ENCODE measurements around the gene HDAC4. TPM values are rescaled to one million over a fixed set of nuclear protein-coding genes. Genes with fewer than 3 reads are reported as not detected.

HDAC4 gene
- total and polyA plus RNA-seq, 2 donors (not counting 1 experiment from before 2014, with no cell fraction given): 13.5 to 46.0 TPM

- no peaks in the 10 kb centered on the region for H3K4me1 Mint-ChIP-seq
- Histone ChIP-seq H2AFZ (ENCODE audit: insufficient read depth, low read depth, low read length, poor library complexity, severe bottlenecking) (no peak overlapping the region), H3K4me1 (ENCODE audit: control insufficient read depth in 2 of 2, insufficient read depth in 2 of 2, low read length in 2 of 2) (no peaks in the 10 kb centered on the region), H3K27me3 (replicated peaks in 1 of 4; ENCODE audit: control extremely low read depth in 1 of 4, control insufficient read depth in 3 of 4, insufficient read depth in 4 of 4, low read length in 3 of 4) (no peaks in the 10 kb centered on the region), H3K36me3 (replicated peaks in 1 of 2; ENCODE audit: control extremely low read depth in 1 of 2, control insufficient read depth in 1 of 2, extremely low read depth in 1 of 2, insufficient read depth in 2 of 2, low read length in 1 of 2) (peaks cover 1 to 31% of the 10 kb centered on the region in 2 experiments), H3K4me3 (ENCODE audit: control extremely low read depth in 1 of 5, extremely low read depth in 1 of 5, insufficient read depth in 1 of 5, low read depth in 2 of 5, low read length in 4 of 5) (no peak overlapping the region), H3K4me2 (replicated peaks; ENCODE audit: low read depth, low read length, poor library complexity, severe bottlenecking) (no peak overlapping the region), H3K79me2 (ENCODE audit: control insufficient read depth, insufficient read depth, low read length) (no peaks in the 10 kb centered on the region), H3K9ac (ENCODE audit: low read length) (no peak overlapping the region), H3K9me3 (ENCODE audit: control extremely low read depth in 1 of 3, control insufficient read depth in 2 of 3, insufficient read depth in 1 of 3, low read length in 2 of 3) (no peaks in the 10 kb centered on the region), H3K27ac (ENCODE audit: low read length in 2 of 2) (no peak overlapping the region), H4K20me1 (ENCODE audit: control insufficient read depth, insufficient read depth, low read length, poor library complexity, severe bottlenecking) (no peaks in the 10 kb centered on the region)
- TF ChIP-seq, protein P1, sequence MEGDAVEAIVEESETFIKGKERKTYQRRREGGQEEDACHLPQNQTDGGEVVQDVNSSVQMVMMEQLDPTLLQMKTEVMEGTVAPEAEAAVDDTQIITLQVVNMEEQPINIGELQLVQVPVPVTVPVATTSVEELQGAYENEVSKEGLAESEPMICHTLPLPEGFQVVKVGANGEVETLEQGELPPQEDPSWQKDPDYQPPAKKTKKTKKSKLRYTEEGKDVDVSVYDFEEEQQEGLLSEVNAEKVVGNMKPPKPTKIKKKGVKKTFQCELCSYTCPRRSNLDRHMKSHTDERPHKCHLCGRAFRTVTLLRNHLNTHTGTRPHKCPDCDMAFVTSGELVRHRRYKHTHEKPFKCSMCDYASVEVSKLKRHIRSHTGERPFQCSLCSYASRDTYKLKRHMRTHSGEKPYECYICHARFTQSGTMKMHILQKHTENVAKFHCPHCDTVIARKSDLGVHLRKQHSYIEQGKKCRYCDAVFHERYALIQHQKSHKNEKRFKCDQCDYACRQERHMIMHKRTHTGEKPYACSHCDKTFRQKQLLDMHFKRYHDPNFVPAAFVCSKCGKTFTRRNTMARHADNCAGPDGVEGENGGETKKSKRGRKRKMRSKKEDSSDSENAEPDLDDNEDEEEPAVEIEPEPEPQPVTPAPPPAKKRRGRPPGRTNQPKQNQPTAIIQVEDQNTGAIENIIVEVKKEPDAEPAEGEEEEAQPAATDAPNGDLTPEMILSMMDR (IDR thresholded peaks at IDR 0.05): no peak
- TF ChIP-seq EZH2 (IDR thresholded peaks at IDR 0.05; ENCODE audit: borderline replicate concordance, insufficient read depth, low read depth, low read length, poor library complexity, severe bottlenecking): no peak
- DNase-seq (no peak), ATAC-seq (ENCODE audit: low read depth) (no peak)
- ChIA-PET POLR2A (no interaction called here), CTCF (no interaction called here)
- H3K9me3 Mint-ChIP-seq (ENCODE audit: insufficient read depth): no peaks in the 10 kb centered on the region
- intact Hi-C loops (cut with micrococcal nuclease): no loop called here
- no peak overlapping the region for H3K27ac Mint-ChIP-seq
- H3K27me3 Mint-ChIP-seq: no peaks in the 10 kb centered on the region
- 97% methylated on average over 14 of the region's 28 CpGs for WGBS (ENCODE audit: insufficient coverage)
- no peak overlapping the region for H3K4me3 Mint-ChIP-seq
Measured at GRCh38 chr2:239133945-239134570, 266.8 kb downstream of the HDAC4 start.

DNA sequence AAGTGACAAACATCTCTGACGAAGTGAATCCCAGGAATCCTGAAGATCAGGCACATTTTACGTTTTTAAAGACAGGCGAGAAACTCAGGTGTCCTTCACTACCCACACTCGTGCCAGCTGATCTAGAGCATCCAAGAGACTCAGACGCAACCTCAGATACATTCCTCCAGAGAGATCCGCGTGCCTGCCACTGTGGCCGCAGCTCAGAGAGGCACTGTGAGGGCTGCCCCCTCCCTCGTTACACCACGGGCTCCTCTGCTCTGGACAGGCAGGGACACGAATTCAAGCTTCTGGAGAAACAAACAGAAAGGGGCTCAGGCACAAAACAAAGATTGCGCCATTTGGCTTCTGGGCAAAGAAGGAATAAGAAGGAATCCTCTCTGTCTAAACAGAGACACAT is 268.0 kb downstream of the HDAC4 start:
- H3K4me2 ChIP-seq (replicated peaks; ENCODE audit: low read depth, low read length, poor library complexity, severe bottlenecking): no peak overlapping the region
- 90% methylated on average over 11 of the region's 12 CpGs for WGBS (ENCODE audit: insufficient coverage)
- Mint-ChIP-seq H3K4me1 (no peaks in the 10 kb centered on the region), H3K9me3 (ENCODE audit: insufficient read depth) (no peaks in the 10 kb centered on the region), H3K27me3 (no peaks in the 10 kb centered on the region), H3K4me3 (no peak overlapping the region), H3K27ac (no peak overlapping the region)
- no peak overlapping the region for H3K9ac ChIP-seq (ENCODE audit: low read length)
- H3K9me3 ChIP-seq (ENCODE audit: control extremely low read depth in 1 of 3, control insufficient read depth in 2 of 3, insufficient read depth in 1 of 3, low read length in 2 of 3): no peaks in the 10 kb centered on the region
- ATAC-seq (ENCODE audit: low read depth) (no peak), DNase-seq (no peak)
- no peak overlapping the region for H3K4me3 ChIP-seq (ENCODE audit: control extremely low read depth in 1 of 5, extremely low read depth in 1 of 5, insufficient read depth in 1 of 5, low read depth in 2 of 5, low read length in 4 of 5)
- H3K36me3 ChIP-seq (replicated peaks in 1 of 2; ENCODE audit: control extremely low read depth in 1 of 2, control insufficient read depth in 1 of 2, extremely low read depth in 1 of 2, insufficient read depth in 2 of 2, low read length in 1 of 2): peaks cover 1 to 32% of the 10 kb centered on the region in 2 experiments
- no peak overlapping the region for H2AFZ ChIP-seq (ENCODE audit: insufficient read depth, low read depth, low read length, poor library complexity, severe bottlenecking)
- H4K20me1 ChIP-seq (ENCODE audit: control insufficient read depth, insufficient read depth, low read length, poor library complexity, severe bottlenecking): no peaks in the 10 kb centered on the region
- intact Hi-C loops (cut with micrococcal nuclease): no loop called here
- no peak for TF ChIP-seq EZH2 (IDR thresholded peaks at IDR 0.05; ENCODE audit: borderline replicate concordance, insufficient read depth, low read depth, low read length, poor library complexity, severe bottlenecking)
- TF ChIP-seq, protein P1 (IDR thresholded peaks at IDR 0.05): no peak
- POLR2A ChIA-PET: no interaction called here
- CTCF ChIA-PET: no interaction called here
- no peak overlapping the region for H3K27ac ChIP-seq (ENCODE audit: low read length in 2 of 2)
- H3K4me1 ChIP-seq (ENCODE audit: control insufficient read depth in 2 of 2, insufficient read depth in 2 of 2, low read length in 2 of 2): no peaks in the 10 kb centered on the region
- no peaks in the 10 kb centered on the region for H3K27me3 ChIP-seq (replicated peaks in 1 of 4; ENCODE audit: control extremely low read depth in 1 of 4, control insufficient read depth in 3 of 4, insufficient read depth in 4 of 4, low read length in 3 of 4)
- H3K79me2 ChIP-seq (ENCODE audit: control insufficient read depth, insufficient read depth, low read length): no peaks in the 10 kb centered on the region
